RPMI8226 (cell line): ENCODE measurements around the gene RERE.

Experiments
- DNase-seq: peaks from one replicate; pipeline ENCODE4 v3.0.0-alpha.2; 2015

Gene RERE

GRCh38 chr1:8337776-8338525 lies 479.5 kb downstream of the RERE start:
- DNase-seq, result no peak

GRCh38 chr1:8335246-8335645 lies 482.2 kb downstream of the RERE start:
- no peak for DNase-seq

- no peak for DNase-seq
These were observed 483.2 kb downstream of the RERE start for GRCh38 chr1:8334106-8334851.

GRCh38 chr1:8333246-8333987 lies 484.0 kb downstream of the RERE start:
- no peak for DNase-seq

DNA sequence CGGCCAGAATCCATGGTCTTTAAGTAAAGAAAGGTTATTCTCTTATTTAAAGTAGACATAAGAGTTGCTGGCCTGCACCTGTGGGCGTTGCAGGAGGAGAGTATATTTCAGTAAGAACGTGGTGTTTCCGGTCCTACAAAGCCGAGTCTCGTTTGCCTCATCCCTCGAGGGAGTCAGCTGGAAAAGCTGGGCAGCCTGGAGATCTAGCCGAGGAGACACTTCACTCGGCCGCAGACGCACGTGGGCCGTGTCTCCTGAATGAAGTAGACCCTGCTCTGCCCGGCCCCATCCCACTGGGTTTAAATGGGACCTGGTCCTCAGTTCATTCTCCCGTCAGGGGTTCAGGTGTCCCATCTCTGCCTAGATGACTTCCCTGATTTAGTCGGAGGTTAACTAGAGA lies 484.6 kb downstream of the RERE start:
- no peak for DNase-seq

- no peak for DNase-seq
These were observed 486.9 kb downstream of the RERE start for GRCh38 chr1:8330271-8331125.

GRCh38 chr1:8329858-8330257 lies 487.6 kb downstream of the RERE start:
- DNase-seq, result no peak

DNA sequence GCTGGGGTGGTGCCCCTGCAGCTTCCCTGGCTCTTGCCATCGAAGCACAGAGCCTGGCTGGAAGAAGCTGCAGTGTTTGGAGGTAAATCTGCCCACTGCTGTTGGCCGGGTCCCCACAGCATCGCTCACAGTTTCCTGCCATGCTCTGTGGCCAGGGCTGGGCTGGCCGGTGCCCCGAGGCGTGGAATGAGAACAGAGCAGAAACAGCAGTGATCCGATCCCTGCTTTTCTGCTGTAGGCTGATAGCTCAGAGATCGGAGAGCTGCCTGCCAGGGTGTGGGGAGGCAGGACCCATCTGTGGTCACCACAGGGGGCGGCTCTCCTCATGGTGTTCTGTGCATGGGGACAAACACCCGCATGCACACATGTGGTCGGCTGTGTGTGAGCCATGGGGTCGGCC lies 488.0 kb downstream of the RERE start:
- no peak for DNase-seq

DNA sequence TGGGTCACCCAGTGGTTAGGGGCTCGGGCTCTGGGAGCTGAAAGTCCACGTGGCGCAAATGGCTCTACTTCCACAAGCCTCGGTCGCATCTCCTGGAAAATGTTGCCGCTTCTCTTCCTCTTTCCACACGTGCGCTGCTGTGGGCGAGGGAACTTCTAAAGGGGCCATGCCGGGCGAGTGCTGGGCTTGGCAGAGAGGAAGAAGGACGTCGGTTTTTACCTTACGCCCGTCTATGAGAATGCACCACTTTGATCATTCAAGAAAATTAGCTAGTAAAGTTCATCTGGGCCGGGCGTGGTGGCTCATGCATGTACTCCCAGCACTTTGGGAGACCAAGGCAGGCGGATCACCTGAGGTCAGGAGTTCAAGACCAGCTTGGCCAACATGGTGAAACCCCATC lies 489.2 kb downstream of the RERE start:
- no peak for DNase-seq

DNA sequence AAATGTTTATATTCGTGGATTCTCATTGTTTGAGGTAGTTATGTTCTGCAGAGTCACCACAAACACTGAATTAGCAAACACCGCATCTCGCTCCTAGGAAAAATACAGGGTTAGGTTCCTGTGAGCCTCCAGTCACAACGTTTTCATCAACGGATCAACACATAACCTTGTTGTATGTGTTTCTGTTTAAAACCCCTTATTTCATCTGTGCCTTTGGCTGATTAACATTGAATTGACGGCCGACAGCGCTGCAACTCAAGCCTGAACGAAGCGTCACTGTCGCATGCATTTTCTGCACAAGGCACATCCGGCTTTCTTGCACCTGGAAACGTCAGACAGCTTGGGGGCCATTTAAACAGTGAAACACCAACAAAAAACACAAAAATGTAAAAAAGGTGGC lies 491.2 kb downstream of the RERE start:
- DNase-seq, result no peak

DNA sequence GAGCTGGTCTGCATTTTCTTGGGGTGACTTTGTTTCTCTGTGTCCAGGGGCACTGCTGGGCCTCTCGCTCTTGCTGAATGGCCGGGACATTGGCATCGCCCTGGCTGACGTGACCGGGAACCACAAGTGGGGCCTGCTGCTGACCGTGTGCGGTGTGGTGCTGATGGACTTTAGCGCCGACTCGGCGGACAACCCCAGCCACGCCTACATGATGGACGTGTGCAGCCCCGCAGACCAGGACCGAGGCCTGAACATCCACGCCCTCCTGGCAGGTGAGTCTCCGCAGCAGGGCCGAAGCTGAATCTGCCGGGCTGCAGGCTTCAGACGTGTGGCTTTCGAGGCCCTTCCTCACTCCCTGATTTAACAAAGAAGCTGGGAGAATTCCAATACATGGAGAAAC lies 491.7 kb downstream of the RERE start:
- DNase-seq, result no peak

DNA sequence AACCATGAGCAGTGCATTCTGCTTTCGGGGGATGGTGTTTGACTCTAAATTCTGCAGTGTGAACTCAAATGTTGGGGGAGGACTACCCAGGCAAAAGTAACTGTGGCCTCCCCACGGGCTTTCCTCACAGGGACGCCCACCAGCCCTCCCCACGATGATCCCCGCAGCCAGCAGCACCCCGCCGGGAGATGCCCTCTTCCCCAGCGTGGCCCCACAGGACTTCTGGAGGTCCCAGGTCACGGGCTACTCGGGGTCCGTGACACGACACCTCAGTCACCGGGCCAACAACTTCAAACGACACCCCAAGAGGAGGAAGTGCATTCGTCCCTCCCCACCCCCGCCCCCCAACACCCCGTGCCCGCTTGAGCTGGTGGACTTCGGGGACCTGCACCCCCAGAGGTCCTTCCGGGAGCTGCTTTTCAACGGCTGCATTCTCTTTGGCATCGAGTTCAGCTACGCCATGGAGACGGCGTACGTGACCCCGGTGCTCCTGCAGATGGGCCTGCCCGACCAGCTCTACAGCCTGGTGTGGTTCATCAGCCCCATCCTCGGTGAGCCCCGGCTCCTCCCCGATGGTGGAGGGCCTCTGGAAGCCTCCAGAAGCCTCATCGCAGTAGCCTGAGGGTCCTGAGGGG lies 493.1 kb downstream of the RERE start:
- no peak for DNase-seq

DNA sequence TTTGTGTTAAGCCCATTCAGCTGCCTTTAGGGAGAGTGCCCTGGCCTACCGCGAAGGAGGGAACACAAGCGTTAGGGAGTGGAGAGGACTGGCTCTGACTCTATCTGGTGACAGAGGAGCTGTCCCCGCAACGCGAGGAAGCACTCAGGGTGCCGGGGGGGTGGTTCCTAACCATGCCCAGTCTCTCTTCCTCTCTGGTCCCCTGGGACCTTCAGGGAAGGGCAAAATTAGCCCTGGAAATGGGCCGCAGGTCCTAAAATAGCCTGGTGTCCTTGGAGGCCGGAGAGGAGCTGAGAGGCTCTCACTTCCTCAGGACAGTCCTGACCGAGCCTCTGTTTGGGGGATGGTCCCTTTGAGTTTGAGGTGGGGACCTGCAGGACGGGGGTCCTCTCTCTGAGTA lies 493.7 kb downstream of the RERE start:
- DNase-seq, result no peak

DNA sequence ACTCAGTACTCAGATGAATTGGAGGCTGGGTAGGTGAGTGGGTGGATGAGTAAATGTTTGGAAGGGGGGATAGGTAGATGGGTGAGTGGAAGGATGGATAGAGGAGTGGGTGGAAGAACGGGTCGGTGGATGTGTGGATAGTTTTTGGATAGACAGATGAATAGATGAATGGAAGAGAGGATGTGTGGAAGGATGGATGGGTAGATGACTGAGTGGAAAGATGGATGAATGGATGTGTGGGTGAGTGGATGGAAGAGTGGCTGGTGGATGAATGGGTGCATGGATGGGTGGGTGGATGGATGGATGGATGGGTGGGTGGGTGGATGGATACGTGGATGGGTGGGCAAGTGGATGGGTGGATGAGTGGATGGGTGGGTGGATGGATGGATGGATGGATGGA lies 495.8 kb downstream of the RERE start:
- no peak for DNase-seq

DNA sequence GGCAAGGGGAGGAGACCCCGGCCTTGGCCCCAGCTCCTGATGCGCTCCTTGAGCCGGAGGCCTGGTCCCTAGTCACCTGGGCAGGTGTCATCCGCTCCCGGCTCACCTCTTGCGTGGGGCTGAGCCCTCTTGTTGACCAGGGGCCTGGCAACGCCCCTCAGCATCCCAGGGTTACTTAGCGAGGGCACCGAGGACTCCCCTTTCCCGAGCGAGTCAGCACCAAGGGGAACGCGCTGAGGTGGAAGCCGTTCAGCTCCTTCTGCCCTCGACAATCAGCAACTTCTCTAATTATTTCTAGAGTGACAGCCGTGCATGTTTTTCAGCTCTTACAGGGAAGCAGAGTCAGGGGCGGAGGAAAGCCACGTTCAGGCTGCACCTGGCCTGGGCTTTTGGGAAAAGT lies 499.0 kb downstream of the RERE start:
- DNase-seq, result no peak

GRCh38 chr1:8317647-8318381 lies 499.6 kb downstream of the RERE start, which contains the start of gene SLC45A1:
TSS of gene SLC45A1 (plus strand) at chr1:8318114. CDS start at chr1:8324330, 6,216 bp downstream.
- DNase-seq, result peak; percentile 75

- peak; percentile 37 for DNase-seq
These were observed 501.6 kb downstream of the RERE start for GRCh38 chr1:8315573-8316475.

DNA sequence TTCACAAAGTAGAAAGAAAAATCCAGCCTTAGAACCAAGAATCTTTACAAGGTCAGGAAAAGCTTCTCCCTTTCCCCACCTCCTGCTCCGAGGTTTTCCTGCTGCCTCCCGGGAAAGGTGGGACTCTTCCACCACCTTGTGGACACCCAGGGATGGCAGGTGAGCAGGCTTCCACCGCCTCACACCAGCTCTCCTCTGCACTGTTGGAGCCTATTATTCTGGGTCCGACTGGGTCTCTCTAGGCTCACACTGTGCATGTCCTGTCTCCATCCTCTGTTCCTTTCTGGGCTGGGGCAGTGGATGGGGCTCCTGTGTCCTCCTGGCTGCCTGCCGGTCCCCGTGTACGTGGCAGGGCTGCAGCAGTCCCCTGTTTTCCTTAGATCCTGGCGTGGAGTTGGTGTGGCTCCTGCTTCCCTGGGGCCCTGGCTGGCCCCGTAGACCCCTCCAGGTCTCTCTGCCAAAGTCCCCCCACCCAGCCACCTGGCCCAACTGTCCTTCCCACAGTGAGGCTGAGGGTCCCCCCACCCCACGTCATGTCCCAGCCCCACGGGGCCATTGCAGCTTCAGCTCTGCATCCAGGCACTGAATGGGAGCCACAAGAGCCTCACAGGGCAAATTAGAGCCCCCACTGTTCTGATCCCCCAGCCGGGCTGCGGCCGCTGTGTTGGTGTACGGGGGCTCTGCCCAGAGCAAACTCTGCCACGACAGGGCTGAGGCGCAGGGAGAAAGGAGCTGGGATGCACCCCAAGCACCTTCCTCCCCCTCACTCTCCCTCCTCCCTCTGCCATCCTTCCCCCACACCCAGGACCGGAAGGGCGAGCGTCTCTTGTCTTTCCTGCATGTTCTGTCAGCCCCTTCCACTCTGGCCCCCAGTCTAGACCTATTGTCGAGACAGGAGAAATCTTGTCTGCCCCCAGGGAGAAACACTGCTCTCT lies 502.8 kb downstream of the RERE start:
- DNase-seq, result peak; percentile 64

GRCh38 chr1:8313231-8313630 lies 504.2 kb downstream of the RERE start:
- no peak for DNase-seq
